ENCODE results near the gene CDK8.

The CDK8 gene

GRCh38 chr13:26225896-26226617, 27.9 kb upstream of the CDK8 start:
- no peaks in the 10 kb centered on the region for H3K79me1 ChIP-seq (ENCODE audit: low read length)
- no peak overlapping the region for H3K4ac ChIP-seq (ENCODE audit: low read depth, low read length)
- no peaks in the 10 kb centered on the region for H3K79me2 ChIP-seq (ENCODE audit: control insufficient read depth, insufficient read depth, low read length)
- H3K4me2 ChIP-seq (ENCODE audit: low read length) = no peak overlapping the region
- no peaks in the 10 kb centered on the region for H3K4me1 ChIP-seq (ENCODE audit: control insufficient read depth, low read depth, low read length)
- H3K56ac ChIP-seq (ENCODE audit: low read length) = no peak overlapping the region
- H2AK5ac ChIP-seq (ENCODE audit: low read length) = no peak overlapping the region
- H2BK15ac ChIP-seq (replicated peaks; ENCODE audit: low read depth) = no peak overlapping the region
- no peak overlapping the region for H2BK120ac ChIP-seq (ENCODE audit: low read depth, low read length)
- no peak overlapping the region for H3K18ac ChIP-seq (ENCODE audit: low read length)
- DNase-seq = no peak
- H3K36me3 ChIP-seq (ENCODE audit: control insufficient read depth, insufficient read depth, low read length) = no peaks in the 10 kb centered on the region
- no peak overlapping the region for H3K27ac ChIP-seq (ENCODE audit: low read depth, low read length)
- no peak overlapping the region for H3K9ac ChIP-seq (ENCODE audit: low read length)
- no CpG with 5 or more reads among the region's 7 CpGs for WGBS (ENCODE audit: extremely low coverage, insufficient coverage, low lambda C conversion rate)
- H4K5ac ChIP-seq (ENCODE audit: low read length) = no peak overlapping the region
- no peak overlapping the region for H3K23ac ChIP-seq (ENCODE audit: low read length)
- H2BK5ac ChIP-seq (ENCODE audit: low read length) = no peak overlapping the region
- H3K4me3 ChIP-seq (ENCODE audit: low read length) = no peak overlapping the region
- H3K27me3 ChIP-seq (ENCODE audit: insufficient read depth, low read length, poor library complexity) = no peaks in the 10 kb centered on the region
- H4K8ac ChIP-seq (ENCODE audit: low read depth, low read length) = no peak overlapping the region

- Histone ChIP-seq H3K9ac (ENCODE audit: low read length) (no peak overlapping the region), H4K5ac (ENCODE audit: low read length) (no peak overlapping the region), H3K4me2 (ENCODE audit: low read length) (no peak overlapping the region), H3K4ac (ENCODE audit: low read depth, low read length) (no peak overlapping the region), H3K18ac (ENCODE audit: low read length) (no peak overlapping the region), H3K79me2 (ENCODE audit: control insufficient read depth, insufficient read depth, low read length) (no peaks in the 10 kb centered on the region), H3K23ac (ENCODE audit: low read length) (no peak overlapping the region), H4K8ac (ENCODE audit: low read depth, low read length) (no peak overlapping the region), H3K36me3 (ENCODE audit: control insufficient read depth, insufficient read depth, low read length) (no peaks in the 10 kb centered on the region), H3K79me1 (ENCODE audit: low read length) (no peaks in the 10 kb centered on the region), H2BK120ac (ENCODE audit: low read depth, low read length) (no peak overlapping the region), H2BK15ac (replicated peaks; ENCODE audit: low read depth) (no peak overlapping the region), H3K27me3 (ENCODE audit: insufficient read depth, low read length, poor library complexity) (no peaks in the 10 kb centered on the region), H3K56ac (ENCODE audit: low read length) (no peak overlapping the region), H2BK5ac (ENCODE audit: low read length) (no peak overlapping the region), H2AK5ac (ENCODE audit: low read length) (no peak overlapping the region), H3K4me3 (ENCODE audit: low read length) (no peak overlapping the region), H3K4me1 (ENCODE audit: control insufficient read depth, low read depth, low read length) (no peaks in the 10 kb centered on the region), H3K27ac (ENCODE audit: low read depth, low read length) (no peak overlapping the region)
- no peak for DNase-seq
- no CpG with 5 or more reads among the region's 6 CpGs for WGBS (ENCODE audit: extremely low coverage, insufficient coverage, low lambda C conversion rate)
These were observed 26.6 kb upstream of the CDK8 start for GRCh38 chr13:26227166-26227971.

GRCh38 chr13:26228096-26228495, 25.8 kb upstream of the CDK8 start:
- Histone ChIP-seq H3K27me3 (ENCODE audit: insufficient read depth, low read length, poor library complexity) (no peaks in the 10 kb centered on the region), H3K4me2 (ENCODE audit: low read length) (no peak overlapping the region), H3K4ac (ENCODE audit: low read depth, low read length) (no peak overlapping the region), H2BK5ac (ENCODE audit: low read length) (no peak overlapping the region), H3K79me1 (ENCODE audit: low read length) (no peaks in the 10 kb centered on the region), H3K18ac (ENCODE audit: low read length) (no peak overlapping the region), H3K79me2 (ENCODE audit: control insufficient read depth, insufficient read depth, low read length) (no peaks in the 10 kb centered on the region), H3K36me3 (ENCODE audit: control insufficient read depth, insufficient read depth, low read length) (no peaks in the 10 kb centered on the region), H3K27ac (ENCODE audit: low read depth, low read length) (no peak overlapping the region), H3K4me3 (ENCODE audit: low read length) (no peak overlapping the region), H3K4me1 (ENCODE audit: control insufficient read depth, low read depth, low read length) (no peaks in the 10 kb centered on the region), H4K8ac (ENCODE audit: low read depth, low read length) (no peak overlapping the region), H2BK120ac (ENCODE audit: low read depth, low read length) (no peak overlapping the region), H2AK5ac (ENCODE audit: low read length) (no peak overlapping the region), H3K56ac (ENCODE audit: low read length) (no peak overlapping the region), H4K5ac (ENCODE audit: low read length) (no peak overlapping the region), H3K9ac (ENCODE audit: low read length) (no peak overlapping the region), H3K23ac (ENCODE audit: low read length) (no peak overlapping the region), H2BK15ac (replicated peaks; ENCODE audit: low read depth) (no peak overlapping the region)
- DNase-seq = no peak
- WGBS (ENCODE audit: extremely low coverage, insufficient coverage, low lambda C conversion rate) = no CpG with 5 or more reads among the region's 2 CpGs

GRCh38 chr13:26229080-26229615, 24.8 kb upstream of the CDK8 start:
- Histone ChIP-seq H3K79me2 (ENCODE audit: control insufficient read depth, insufficient read depth, low read length) (no peaks in the 10 kb centered on the region), H4K5ac (ENCODE audit: low read length) (no peak overlapping the region), H3K36me3 (ENCODE audit: control insufficient read depth, insufficient read depth, low read length) (no peaks in the 10 kb centered on the region), H4K8ac (ENCODE audit: low read depth, low read length) (no peak overlapping the region), H3K18ac (ENCODE audit: low read length) (no peak overlapping the region), H3K4me1 (ENCODE audit: control insufficient read depth, low read depth, low read length) (no peaks in the 10 kb centered on the region), H2AK5ac (ENCODE audit: low read length) (no peak overlapping the region), H3K4ac (ENCODE audit: low read depth, low read length) (no peak overlapping the region), H3K27ac (ENCODE audit: low read depth, low read length) (no peak overlapping the region), H2BK15ac (replicated peaks; ENCODE audit: low read depth) (no peak overlapping the region), H3K79me1 (ENCODE audit: low read length) (no peaks in the 10 kb centered on the region), H3K23ac (ENCODE audit: low read length) (no peak overlapping the region), H2BK120ac (ENCODE audit: low read depth, low read length) (no peak overlapping the region), H2BK5ac (ENCODE audit: low read length) (no peak overlapping the region), H3K4me2 (ENCODE audit: low read length) (no peak overlapping the region), H3K56ac (ENCODE audit: low read length) (no peak overlapping the region), H3K9ac (ENCODE audit: low read length) (no peak overlapping the region), H3K4me3 (ENCODE audit: low read length) (no peak overlapping the region), H3K27me3 (ENCODE audit: insufficient read depth, low read length, poor library complexity) (no peaks in the 10 kb centered on the region)
- no CpG with 5 or more reads among the region's 13 CpGs for WGBS (ENCODE audit: extremely low coverage, insufficient coverage, low lambda C conversion rate)
- no peak for DNase-seq

GRCh38 chr13:26230703-26231102, 23.2 kb upstream of the CDK8 start:
- H4K5ac ChIP-seq (ENCODE audit: low read length) = no peak overlapping the region
- no peaks in the 10 kb centered on the region for H3K79me2 ChIP-seq (ENCODE audit: control insufficient read depth, insufficient read depth, low read length)
- H2AK5ac ChIP-seq (ENCODE audit: low read length) = no peak overlapping the region
- H3K27ac ChIP-seq (ENCODE audit: low read depth, low read length) = no peak overlapping the region
- no peak overlapping the region for H3K4me3 ChIP-seq (ENCODE audit: low read length)
- no peaks in the 10 kb centered on the region for H3K4me1 ChIP-seq (ENCODE audit: control insufficient read depth, low read depth, low read length)
- H2BK15ac ChIP-seq (replicated peaks; ENCODE audit: low read depth) = no peak overlapping the region
- no peak overlapping the region for H3K18ac ChIP-seq (ENCODE audit: low read length)
- no peak overlapping the region for H3K4me2 ChIP-seq (ENCODE audit: low read length)
- H2BK5ac ChIP-seq (ENCODE audit: low read length) = no peak overlapping the region
- no peak overlapping the region for H3K4ac ChIP-seq (ENCODE audit: low read depth, low read length)
- H3K56ac ChIP-seq (ENCODE audit: low read length) = no peak overlapping the region
- no CpG with 5 or more reads among the region's 6 CpGs for WGBS (ENCODE audit: extremely low coverage, insufficient coverage, low lambda C conversion rate)
- no peaks in the 10 kb centered on the region for H3K36me3 ChIP-seq (ENCODE audit: control insufficient read depth, insufficient read depth, low read length)
- H3K23ac ChIP-seq (ENCODE audit: low read length) = no peak overlapping the region
- H3K27me3 ChIP-seq (ENCODE audit: insufficient read depth, low read length, poor library complexity) = no peaks in the 10 kb centered on the region
- H4K8ac ChIP-seq (ENCODE audit: low read depth, low read length) = no peak overlapping the region
- DNase-seq = no peak
- H2BK120ac ChIP-seq (ENCODE audit: low read depth, low read length) = no peak overlapping the region
- no peak overlapping the region for H3K9ac ChIP-seq (ENCODE audit: low read length)
- H3K79me1 ChIP-seq (ENCODE audit: low read length) = no peaks in the 10 kb centered on the region
